T-helper 1 cell treated with Interleukin-12 subunit alpha and Interleukin-12 subunit beta and Interleukin-4 antibody, amounts not matched to agents 30 ng/mL and 1 ng/mL, for 36 hours (primary cell): ENCODE results near the gene AVPR2. TPM values are rescaled to one million over a fixed set of nuclear protein-coding genes. Genes with fewer than 3 reads are reported as not detected.

Experiments used
- intact Hi-C: fragments of 100-400 bp; cut with micrococcal nuclease; formaldehyde crosslinking; loops from one replicate; pipeline ENCODE4 v1.15.1; 2024
- total RNA-seq: library from RNA; stranded (reverse); gene quantifications from 2 replicates; pipeline ENCODE4 v1.2.3, GENCODE V29; 2022

The AVPR2 gene
- total RNA-seq, 1 donor from 2014 or later = not detected

GRCh38 chrX:153870791-153871360, 33.6 kb upstream of the AVPR2 start:
- intact Hi-C loops = no loop called here

GRCh38 chrX:153871451-153871850, 33.0 kb upstream of the AVPR2 start:
- intact Hi-C loops = no loop called here

- intact Hi-C loops = no loop called here
These were observed 32.3 kb upstream of the AVPR2 start for GRCh38 chrX:153871946-153872878.

GRCh38 chrX:153873282-153874084, 31.0 kb upstream of the AVPR2 start:
- intact Hi-C loops = loop anchor here (2.0 kb wide), 1 partner anchor 55 kb away; no protein-coding TSS in a partner anchor

GRCh38 chrX:153874085-153874365, 30.4 kb upstream of the AVPR2 start:
- intact Hi-C loops = loop anchor here (2.0 kb wide), 1 partner anchor 55 kb away; no protein-coding TSS in a partner anchor

- intact Hi-C loops = loop anchor here (1.0 to 2.0 kb wide), 2 partner anchors 56 to 80 kb away; partner anchors contain the start of genes IDH3G and SSR4
These were observed 29.9 kb upstream of the AVPR2 start for GRCh38 chrX:153874366-153875125.

- intact Hi-C loops = loop anchor here (1.0 to 2.0 kb wide), 2 partner anchors 57 to 81 kb away; partner anchors contain the start of genes IDH3G and SSR4
These were observed 28.9 kb upstream of the AVPR2 start for GRCh38 chrX:153875391-153876111.

- intact Hi-C loops = no loop called here
These were observed 28.4 kb upstream of the AVPR2 start for GRCh38 chrX:153876112-153876491.

GRCh38 chrX:153877571-153878261, 26.8 kb upstream of the AVPR2 start:
- intact Hi-C loops = no loop called here

GRCh38 chrX:153878345-153878744, 26.1 kb upstream of the AVPR2 start:
- intact Hi-C loops = no loop called here

GRCh38 chrX:153878969-153879653, 25.4 kb upstream of the AVPR2 start:
- intact Hi-C loops = no loop called here

GRCh38 chrX:153879741-153880439, 24.6 kb upstream of the AVPR2 start:
- intact Hi-C loops = no loop called here

GRCh38 chrX:153880440-153880815, 24.0 kb upstream of the AVPR2 start:
- intact Hi-C loops = no loop called here

- intact Hi-C loops = no loop called here
These were observed 23.2 kb upstream of the AVPR2 start for GRCh38 chrX:153881281-153881680.

GRCh38 chrX:153882086-153882498, 22.4 kb upstream of the AVPR2 start:
- intact Hi-C loops = no loop called here

GRCh38 chrX:153882557-153882956, 21.9 kb upstream of the AVPR2 start:
- intact Hi-C loops = no loop called here

GRCh38 chrX:153883163-153883843, 21.2 kb upstream of the AVPR2 start:
- intact Hi-C loops = no loop called here

GRCh38 chrX:153884136-153884535, 20.3 kb upstream of the AVPR2 start:
- intact Hi-C loops = no loop called here
